NAMALWA (cell line): ENCODE measurements around the gene MOXD1.

ENCODE experiments used
- DNase-seq: peaks from one replicate; pipeline ENCODE4 v3.0.0-alpha.2; 2015; ENCODE audit warnings: low spot score

The MOXD1 gene

GRCh38 chr6:132399376-132400074, 1.8 kb downstream of the MOXD1 start:
- no peak for DNase-seq

- DNase-seq: no peak
Measured at GRCh38 chr6:132395015-132395597, 6.2 kb downstream of the MOXD1 start.

GRCh38 chr6:132392792-132393191, 8.5 kb downstream of the MOXD1 start:
- DNase-seq: peak; percentile 49

- DNase-seq: no peak
Measured at GRCh38 chr6:132392270-132392646, 9.0 kb downstream of the MOXD1 start.

- DNase-seq: no peak
Measured at GRCh38 chr6:132391391-132392269, 9.6 kb downstream of the MOXD1 start.

- no peak for DNase-seq
Measured at GRCh38 chr6:132390451-132390850, 10.8 kb downstream of the MOXD1 start.

- no peak for DNase-seq
Measured at GRCh38 chr6:132390017-132390416, 11.3 kb downstream of the MOXD1 start.

- DNase-seq: no peak
Measured at GRCh38 chr6:132388291-132388690, 13.0 kb downstream of the MOXD1 start.

GRCh38 chr6:132382630-132383175, 18.6 kb downstream of the MOXD1 start:
- peak; percentile 56 for DNase-seq

- DNase-seq: no peak
Measured at GRCh38 chr6:132381381-132381780, 19.9 kb downstream of the MOXD1 start.

- DNase-seq: no peak
Measured at GRCh38 chr6:132380358-132381029, 20.8 kb downstream of the MOXD1 start.

- DNase-seq: no peak
Measured at GRCh38 chr6:132369526-132369925, 31.7 kb downstream of the MOXD1 start.

GRCh38 chr6:132368916-132369481, 32.3 kb downstream of the MOXD1 start:
- DNase-seq: no peak

- DNase-seq: no peak
Measured at GRCh38 chr6:132365281-132365907, 35.9 kb downstream of the MOXD1 start.

- DNase-seq: no peak
Measured at GRCh38 chr6:132364306-132365074, 36.8 kb downstream of the MOXD1 start.

- DNase-seq: no peak
Measured at GRCh38 chr6:132362442-132363185, 38.7 kb downstream of the MOXD1 start.

GRCh38 chr6:132361101-132361500, 40.2 kb downstream of the MOXD1 start:
- DNase-seq: no peak

GRCh38 chr6:132359886-132360285, 41.4 kb downstream of the MOXD1 start:
- no peak for DNase-seq

GRCh38 chr6:132357120-132357519, 44.2 kb downstream of the MOXD1 start:
- peak; percentile 43 for DNase-seq
